CD4-positive, alpha-beta T cell treated with Interleukin-17A for 1 hour (primary cell): ENCODE measurements around the gene LMO3.

Source experiments
- DNase-seq: peaks from one replicate; pipeline ENCODE4 v3.0.0-alpha.2; 2020

LMO3 gene

DNA sequence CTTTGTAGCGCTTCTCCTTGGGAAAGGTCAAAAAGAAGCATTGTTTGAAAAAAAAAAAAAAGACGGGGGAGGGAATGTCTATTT is at the start of gene LMO3:
Gene LMO3 (minus strand): TSS at position 46 of the 84 bp plus-strand sequence. CDS start 5,302 bp downstream, outside the sequence.
- DNase-seq, result no peak

DNA sequence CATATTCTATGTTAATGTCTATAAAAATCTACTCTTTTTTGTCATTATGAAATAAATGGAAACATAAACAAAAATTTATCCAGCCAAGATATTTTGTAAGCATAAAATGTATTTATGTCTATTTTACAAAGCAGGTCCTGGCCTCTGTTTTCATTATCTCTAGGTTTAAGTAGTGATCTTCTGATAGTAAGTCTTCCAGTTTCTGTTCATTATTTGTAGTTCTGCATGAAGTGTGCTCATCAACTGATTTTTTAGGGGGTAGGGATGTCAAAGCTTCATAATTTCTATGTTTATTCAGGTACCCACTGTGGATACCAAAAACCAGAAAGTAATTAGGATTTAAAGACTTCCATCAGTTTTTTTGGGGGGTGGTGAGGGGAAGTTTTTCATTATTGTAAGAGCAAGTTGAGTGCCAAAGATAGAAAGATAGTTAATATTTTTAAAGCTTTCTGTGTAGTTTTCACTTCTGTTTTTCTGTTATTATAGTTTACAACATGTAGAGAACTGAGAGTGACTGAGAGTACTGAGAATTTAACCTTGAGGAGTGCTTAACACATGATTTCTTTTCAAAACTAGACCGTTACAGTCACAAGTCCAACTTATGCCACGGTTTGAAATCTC is 30.6 kb upstream of the LMO3 start:
- no peak for DNase-seq

DNA sequence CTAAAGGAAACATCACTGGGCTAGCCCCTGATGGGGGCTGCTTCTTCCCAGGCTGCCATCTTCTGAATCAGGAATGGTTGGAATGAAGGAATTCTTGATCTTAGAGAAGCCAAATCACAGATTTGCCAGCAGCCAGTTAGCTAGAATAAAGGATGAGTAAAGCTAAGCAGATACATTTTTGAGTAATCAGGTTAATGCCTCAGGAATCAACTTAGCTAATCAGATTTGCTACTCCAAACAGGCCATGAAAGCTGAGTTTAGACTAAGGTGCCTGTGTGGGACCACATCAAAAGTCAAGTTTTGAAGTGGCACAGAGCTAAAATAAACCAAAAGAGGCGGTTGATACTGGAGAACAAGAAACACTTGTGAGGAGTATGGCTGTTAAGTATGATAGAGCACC is 28.8 kb upstream of the LMO3 start:
- no peak for DNase-seq

DNA sequence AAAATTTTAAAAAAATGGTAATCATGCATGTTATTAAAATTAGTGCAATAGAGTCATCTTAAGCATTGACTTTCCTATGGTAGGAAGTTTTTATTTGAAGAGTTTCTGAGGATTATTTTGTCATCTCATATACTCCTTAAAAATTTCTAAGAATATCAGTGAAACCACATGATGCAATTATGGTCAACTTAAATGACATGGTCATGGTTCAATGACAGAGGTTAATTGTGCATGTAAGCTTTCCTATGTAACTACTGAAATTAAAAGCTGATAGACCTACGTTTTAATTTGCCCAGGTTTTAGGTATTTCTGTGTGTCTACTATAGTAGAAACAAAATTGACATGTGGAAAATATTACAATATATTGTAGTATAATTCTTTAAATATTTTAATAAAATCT is 21.0 kb upstream of the LMO3 start:
- DNase-seq, result no peak

- DNase-seq, result no peak
These were observed 16.4 kb upstream of the LMO3 start for GRCh38 chr12:16622338-16622737.

- no peak for DNase-seq
These were observed 13.6 kb upstream of the LMO3 start for GRCh38 chr12:16619537-16619936.

DNA sequence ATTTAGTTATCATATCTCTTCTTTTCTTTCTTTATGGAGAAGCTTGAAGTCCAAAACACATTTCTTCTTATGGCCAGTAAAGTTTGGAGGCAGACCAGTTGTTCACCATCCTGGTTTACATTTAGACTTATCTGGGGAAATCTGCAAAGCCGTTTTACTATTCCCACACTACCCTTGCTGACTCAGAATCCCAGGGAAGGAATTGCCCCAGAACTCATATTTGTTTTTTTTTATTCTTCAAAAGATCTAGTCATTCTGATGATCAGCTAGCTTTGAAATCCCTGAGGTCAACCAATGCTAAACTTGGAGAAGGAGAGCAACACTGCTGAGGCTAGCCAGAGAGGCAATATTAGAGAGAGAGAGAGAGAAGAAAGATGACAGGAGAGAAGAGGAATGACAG is 12.3 kb upstream of the LMO3 start:
- DNase-seq, result no peak

DNA sequence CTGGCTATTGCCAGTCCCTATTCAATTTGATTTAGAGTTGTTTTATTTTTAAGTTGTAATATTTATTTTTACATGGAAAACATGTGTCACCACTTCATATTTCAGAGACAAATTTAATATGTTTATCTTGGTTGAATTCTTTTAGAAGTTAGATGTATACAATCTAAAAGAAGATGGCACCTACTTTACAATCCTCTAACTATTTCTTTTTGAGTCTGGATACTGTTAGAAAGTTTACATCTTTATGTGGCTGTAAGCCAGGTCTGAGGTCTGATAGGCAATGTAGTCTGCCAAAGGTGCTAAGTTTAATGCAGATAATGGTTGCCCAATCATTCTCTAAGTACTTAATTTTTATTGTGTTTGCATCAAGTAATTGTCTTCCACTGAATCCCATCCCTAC is 7.2 kb upstream of the LMO3 start:
- no peak for DNase-seq

GRCh38 chr12:16612647-16613046 is 6.7 kb upstream of the LMO3 start:
- no peak for DNase-seq

DNA sequence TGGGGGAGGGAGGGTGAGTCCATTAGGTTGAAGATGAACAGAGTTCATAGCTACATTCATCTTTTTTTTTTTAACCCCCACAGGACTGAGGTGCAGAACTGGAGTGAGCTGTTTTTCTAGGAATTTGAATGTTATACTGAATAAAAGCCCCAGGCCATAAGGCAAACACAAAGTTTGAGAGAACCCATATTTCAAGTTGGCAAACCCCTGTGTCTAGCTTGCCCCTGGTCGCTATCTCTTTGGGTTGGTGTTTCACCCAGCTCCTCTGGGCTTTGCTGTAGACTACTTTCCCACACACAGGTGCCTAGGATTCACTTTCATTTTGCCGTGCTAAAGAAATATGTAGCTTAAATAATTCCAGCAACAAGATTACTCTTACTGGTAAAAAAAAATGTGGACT is 5.2 kb upstream of the LMO3 start:
- DNase-seq, result no peak

GRCh38 chr12:16610743-16611142 is 4.8 kb upstream of the LMO3 start:
- DNase-seq, result no peak

DNA sequence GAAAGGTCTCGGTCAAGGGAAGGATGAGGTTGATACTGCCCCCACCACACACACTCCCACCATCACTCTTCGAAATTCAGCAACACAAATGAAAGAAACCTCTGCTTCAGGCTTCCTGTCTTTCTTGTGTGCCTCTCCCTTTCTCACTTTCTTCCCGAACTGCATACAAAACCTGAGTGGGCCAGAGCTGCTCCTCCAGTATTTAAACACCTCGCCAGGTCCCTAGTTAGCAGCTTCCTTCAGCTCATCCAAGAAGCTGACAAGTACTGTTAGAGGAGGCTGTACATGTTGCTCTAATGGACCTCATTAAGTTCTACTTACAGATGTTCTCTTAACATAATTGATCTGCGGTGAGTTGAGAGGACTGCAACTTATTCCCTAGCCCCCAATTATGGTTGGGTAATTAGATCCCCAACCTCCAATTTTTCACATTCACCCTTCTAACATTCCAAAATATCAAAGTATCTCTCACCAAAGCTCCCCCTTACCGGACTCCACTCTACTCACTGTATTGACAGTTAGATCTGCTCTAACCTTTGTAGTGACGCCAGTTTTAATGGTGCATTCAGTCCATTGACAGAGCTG is 4.1 kb upstream of the LMO3 start:
- DNase-seq, result no peak

DNA sequence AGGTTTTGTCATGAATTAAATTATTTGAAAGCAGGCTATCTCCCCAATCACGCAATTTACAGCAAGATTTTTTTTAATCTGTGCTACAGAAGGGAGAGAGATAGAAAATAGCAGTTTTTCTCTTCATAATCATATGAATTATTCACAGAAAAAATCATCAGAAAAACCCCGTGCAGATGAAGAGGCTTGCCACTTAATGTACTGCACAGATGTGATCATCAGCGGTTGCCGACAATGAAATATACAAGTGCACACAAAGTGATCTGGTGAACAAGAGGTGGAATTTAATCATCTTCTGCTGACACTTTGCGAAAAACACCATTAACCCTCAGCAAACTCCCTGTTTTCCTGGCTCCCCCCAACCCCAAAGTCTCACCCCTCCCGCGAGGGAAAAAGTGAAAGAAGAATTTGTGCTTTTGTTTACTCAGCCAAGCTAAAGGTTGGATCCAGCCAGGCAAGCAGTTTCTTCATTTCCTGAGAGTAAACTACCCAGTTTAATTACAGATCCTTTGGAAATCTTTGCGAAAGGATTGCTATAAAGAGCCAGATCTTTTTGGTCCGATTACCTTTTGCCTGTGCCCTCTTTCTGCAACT is 3.1 kb upstream of the LMO3 start:
- no peak for DNase-seq

DNA sequence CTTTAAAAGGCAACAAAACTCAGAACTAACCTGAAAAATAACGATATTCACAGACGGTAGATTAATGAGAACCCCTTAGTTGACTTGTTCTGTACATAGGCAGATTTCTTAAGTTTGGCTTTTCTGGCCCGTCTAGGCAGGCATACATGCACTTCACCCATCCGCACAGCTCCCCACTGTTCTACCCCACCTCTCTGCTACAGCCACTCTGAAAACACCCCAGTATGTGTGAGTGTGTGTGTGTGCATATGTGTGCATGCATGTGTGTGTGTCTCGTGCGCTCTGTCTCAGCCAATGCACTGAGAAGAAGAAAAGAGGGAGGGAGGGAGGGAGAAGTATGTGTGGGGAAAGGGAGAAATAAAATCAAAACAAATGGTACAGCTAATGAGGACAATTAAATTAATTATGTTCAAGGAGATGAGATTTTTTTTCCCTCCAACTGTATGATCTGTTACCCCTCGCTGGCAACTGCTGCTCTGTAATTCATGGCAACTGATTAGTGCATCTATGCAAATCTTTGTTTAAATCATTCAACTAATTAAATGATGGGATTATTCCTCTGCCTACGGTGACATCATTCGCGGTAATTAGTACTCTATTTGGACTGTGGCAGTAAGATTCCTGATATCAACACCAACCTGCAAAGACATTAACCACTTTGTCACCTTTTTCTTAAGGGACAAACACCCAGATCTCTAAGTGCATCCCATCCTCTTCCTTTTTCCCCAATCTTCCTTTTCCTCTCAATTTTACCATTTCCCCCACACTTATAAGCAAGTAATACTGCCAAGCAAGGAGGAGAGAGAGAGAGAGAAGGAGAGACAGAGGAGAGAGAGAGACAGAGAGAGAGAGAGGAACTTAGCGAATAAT is 2.2 kb upstream of the LMO3 start:
- no peak for DNase-seq

GRCh38 chr12:16606991-16607390 is 1.0 kb upstream of the LMO3 start:
- DNase-seq, result no peak

- no peak for DNase-seq
These were observed 363 bp upstream of the LMO3 start for GRCh38 chr12:16606201-16606849.

DNA sequence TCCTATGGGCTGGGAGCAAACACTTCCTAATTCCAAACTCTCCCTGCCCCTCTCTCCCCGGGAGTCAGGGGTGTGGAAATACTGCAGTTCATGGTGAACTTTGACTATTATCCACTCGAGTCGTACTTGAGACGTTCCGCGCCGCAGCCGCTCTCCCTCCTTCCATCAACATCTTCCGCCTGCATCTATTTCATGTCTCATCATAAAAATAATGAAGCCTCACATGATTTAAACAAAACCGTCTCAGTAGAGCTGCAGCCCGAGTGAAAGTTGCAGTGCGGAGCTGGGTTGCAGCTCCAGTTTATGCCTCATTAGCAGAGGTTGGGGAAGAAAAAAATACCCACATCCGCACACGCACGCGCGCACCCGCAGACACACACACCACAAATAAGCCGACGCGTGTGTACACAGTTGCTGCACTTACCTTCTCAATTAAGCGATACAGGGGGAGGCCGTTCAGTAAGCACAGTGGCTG is 283 bp downstream of the LMO3 start:
- DNase-seq, result no peak

- DNase-seq, result no peak
These were observed 1.2 kb downstream of the LMO3 start for GRCh38 chr12:16604596-16605252.

DNA sequence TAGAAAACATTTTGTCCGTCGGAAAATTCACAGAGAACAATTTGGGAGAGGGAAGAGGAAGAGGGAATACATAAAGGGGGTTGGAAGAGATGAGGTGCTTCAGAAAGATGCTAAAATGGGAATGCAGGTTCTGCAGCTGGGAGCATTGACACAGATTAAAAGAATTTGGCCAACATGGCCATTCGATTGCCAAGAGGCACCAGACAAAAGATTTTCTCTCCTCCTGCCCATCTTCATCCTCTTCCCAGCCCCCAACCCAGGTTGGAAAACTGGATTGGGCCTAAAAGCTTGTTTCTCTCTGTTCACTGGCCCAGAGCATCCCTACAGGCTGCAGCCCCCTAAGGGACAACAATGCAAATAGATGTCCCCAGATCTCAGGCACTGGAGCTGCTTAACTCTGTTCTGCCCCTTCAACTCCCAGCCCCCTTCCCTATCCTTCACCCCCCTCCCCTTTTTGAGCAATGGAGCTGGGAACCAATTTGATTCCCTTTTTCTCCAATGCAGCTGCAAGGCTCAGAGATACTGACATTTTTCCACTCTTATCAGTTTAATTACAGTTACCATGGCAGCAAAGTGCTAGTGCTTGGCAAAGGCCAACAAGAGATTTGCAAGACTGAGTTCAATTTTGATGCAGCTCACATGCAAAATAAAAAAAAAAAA is 1.9 kb downstream of the LMO3 start:
- no peak for DNase-seq

GRCh38 chr12:16603260-16603915 is 2.6 kb downstream of the LMO3 start:
- no peak for DNase-seq

DNA sequence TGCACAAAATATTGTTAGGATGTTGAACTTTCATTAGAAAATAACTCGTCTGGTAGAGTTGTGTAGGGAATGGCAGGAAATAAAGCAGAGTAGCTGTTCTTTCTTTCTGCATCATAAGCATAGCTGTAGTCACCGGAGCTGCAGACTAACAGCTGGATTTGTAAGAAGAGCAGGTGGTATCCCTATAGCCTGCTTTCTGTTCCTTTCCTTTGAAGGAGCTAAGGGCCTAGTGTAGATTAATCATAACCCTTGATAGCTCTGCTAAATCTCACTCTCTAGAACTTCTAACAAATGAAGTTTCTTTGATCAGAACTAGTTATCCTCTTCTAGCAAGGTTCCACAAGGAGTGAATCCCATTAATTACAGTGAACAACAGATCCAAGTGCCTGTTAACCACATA is 3.5 kb downstream of the LMO3 start:
- DNase-seq, result no peak

DNA sequence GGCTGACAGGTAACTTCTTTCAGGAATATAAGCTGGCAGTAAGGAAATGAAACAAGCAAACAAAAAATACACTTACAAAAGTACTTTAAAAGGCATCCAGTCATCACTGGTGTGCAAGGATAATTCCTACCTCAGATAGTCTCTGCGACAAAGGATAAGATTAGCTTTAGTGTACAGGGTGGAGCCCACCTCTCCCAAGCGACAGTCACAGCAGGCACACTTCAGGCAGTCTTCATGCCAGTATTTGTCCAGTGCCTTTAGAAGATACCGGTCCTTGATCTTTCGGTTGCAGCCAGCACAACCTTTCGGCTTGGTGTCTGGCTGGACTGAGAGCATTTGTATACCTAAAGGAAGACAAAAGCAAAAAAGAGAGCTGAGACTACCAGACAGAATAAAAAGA is 5.4 kb downstream of the LMO3 start:
- DNase-seq, result no peak
